HepG2 (cell line): ENCODE results near the gene AK4.

ENCODE experiments used
- MLX ChIP-seq: IDR thresholded peaks from 2 replicates; pipeline ENCODE4 v1.6.1; 2016
- ZSCAN22 ChIP-seq: sonication (generic); formaldehyde crosslinking; IDR thresholded peaks from 2 replicates; pipeline ENCODE4 v1.4.0; 2020; ENCODE audit warnings: mild to moderate bottlenecking, missing genetic modification reagents

GRCh38 chr1:65193129-65193695 lies 45.2 kb downstream of the AK4 start:
- TF ChIP-seq ZSCAN22 (no peak), MLX (CRISPR knock-in tag) (no peak)
